Activated gamma-delta T cell treated with Interleukin-2 at 50 U/mL for 16 hours (primary cell): ENCODE data around the gene GPRC5A.
A peak's percentile ranks its signal among the peaks of the same experiment; 100 is the strongest.

ENCODE experiments used
- DNase-seq: peaks from one replicate; pipeline ENCODE4 v3.0.0-alpha.2; 2020

GPRC5A gene

GRCh38 chr12:12912711-12913110, 21.3 kb downstream of the GPRC5A start:
- DNase-seq: no peak

GRCh38 chr12:12915656-12916055, 24.3 kb downstream of the GPRC5A start:
- no peak for DNase-seq

- peak; percentile 84 for DNase-seq
These were observed 25.0 kb downstream of the GPRC5A start for GRCh38 chr12:12916135-12916944.

- DNase-seq: no peak
These were observed 26.2 kb downstream of the GPRC5A start for GRCh38 chr12:12917517-12917916.

- DNase-seq: no peak
These were observed 27.5 kb downstream of the GPRC5A start for GRCh38 chr12:12918781-12919389.

GRCh38 chr12:12919666-12920435, 28.5 kb downstream of the GPRC5A start:
- DNase-seq: no peak

GRCh38 chr12:12922191-12922616, 30.8 kb downstream of the GPRC5A start:
- no peak for DNase-seq

GRCh38 chr12:12922978-12923377, 31.6 kb downstream of the GPRC5A start:
- DNase-seq: no peak

GRCh38 chr12:12924169-12924568, 32.8 kb downstream of the GPRC5A start:
- no peak for DNase-seq

GRCh38 chr12:12925388-12925787, 34.0 kb downstream of the GPRC5A start:
- no peak for DNase-seq

DNA sequence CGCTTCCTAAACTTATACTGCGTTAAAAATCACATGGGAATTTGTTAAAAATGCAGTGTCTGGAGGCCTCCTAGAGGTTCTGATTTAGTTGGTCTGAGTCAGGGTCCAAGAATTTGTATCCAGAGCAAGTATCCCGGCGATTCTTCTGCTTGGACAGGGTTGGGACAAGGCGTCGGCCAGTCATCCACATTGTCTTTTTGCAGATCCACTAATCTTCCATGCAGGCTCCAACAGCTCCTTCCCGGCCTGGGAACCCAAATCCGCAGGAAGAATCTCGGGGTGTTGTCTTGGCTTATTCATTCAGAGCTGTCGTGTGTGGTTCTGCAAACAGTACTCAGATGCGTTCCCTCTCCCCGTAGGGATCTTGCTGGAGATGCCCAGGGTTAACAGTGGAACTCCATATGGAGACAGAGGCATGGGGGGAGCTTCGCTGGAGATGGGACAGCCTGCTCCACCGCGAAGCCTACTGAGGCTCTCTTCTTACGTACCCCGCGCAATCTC, 35.3 kb downstream of the GPRC5A start:
- no peak for DNase-seq

GRCh38 chr12:12927211-12928079, 36.1 kb downstream of the GPRC5A start:
- DNase-seq: peak; percentile 24

GRCh38 chr12:12929696-12930095, 38.3 kb downstream of the GPRC5A start:
- DNase-seq: no peak

GRCh38 chr12:12930633-12931219, 39.4 kb downstream of the GPRC5A start:
- no peak for DNase-seq

DNA sequence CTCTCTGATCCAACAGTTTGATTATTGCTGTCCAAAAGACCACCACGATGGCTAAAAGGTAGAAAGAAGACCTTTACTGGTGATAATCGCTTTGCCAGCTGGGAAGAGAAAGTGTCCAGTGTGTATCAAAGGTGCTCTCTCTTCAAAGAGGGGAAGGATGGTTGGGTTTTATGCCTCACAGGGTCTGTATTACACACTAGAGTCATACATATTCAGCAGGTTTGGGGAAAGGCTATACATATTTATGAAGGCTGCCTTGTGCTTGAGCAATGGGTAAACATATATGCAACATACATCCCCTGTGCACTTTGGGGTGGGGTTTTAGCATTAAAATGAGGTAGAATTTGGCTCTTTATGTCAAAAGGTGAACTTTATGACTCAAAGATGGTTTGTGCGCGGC, 42.4 kb downstream of the GPRC5A start:
- DNase-seq: no peak

- DNase-seq: no peak
These were observed 43.2 kb downstream of the GPRC5A start for GRCh38 chr12:12934556-12934955.

DNA sequence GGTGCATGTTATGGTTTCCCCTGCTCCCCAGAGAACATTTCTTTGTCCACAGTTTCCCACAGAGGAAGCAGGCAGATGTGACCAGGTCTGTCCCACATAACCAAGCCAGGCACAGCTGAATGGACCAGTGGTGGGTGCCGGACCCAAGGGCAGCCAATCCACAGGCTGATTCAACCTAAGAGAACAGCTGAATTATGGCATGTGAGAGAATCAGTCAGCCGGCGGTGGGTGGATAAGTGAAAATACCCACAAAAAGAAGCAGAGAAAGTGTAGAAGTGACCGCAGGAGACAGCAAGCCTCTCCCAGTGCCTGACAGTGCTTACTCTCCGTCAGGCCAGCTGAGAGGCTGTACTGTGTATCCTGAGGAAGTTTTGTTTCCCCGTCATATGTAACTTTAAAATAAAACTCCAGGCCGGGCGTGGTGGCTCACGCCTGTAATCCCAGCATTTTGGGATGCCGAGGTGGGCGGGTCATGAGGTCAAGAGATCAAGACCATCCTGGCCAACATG, 45.7 kb downstream of the GPRC5A start:
- no peak for DNase-seq

GRCh38 chr12:12938541-12938940, 47.2 kb downstream of the GPRC5A start:
- DNase-seq: no peak

- no peak for DNase-seq
These were observed 48.5 kb downstream of the GPRC5A start for GRCh38 chr12:12939888-12940287.

DNA sequence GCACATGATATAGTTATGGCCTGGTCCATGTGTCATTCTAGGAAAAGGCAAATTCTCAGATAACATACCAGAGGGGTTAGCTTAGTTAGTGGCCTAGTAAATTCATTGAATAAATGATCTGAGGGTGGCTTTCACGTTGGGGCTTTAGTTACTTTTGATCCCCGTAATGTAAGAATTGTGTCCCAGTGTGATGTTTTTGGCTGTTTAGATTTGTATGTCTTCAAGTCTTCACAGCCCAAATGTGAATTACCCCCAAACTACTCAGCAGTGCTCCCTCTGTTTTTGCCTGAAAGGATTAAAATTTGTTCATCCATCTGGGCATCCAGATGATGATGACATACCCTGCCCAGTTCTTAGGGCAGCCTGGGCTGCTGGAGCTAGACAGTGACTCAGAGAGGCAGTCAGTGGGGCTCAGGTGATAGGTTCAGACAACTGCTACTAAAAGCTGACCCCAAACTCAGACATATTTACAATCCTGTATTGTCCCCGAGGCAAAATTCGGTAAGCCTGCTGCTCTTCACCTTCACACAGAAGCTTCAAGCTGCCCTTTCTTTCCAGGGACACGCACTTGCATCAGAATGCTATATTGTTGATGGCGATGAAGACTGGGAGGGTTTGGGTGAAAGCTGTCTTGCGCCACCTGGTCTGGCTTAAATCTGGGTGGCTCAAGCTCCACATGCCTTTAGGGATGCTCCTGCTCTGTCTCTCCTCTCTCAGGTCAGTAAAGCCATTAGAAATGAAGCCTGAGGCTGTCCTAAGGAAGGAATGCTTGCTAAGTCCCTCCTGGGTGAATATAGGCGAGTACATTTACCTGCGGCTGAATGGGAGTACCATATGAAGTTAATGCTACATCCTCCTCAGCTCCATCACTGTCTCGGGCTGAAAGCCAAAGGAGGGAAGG, 50.3 kb downstream of the GPRC5A start:
- DNase-seq: no peak
